ENCODE results near the gene DALRD3. TPM values are rescaled to one million over a fixed set of nuclear protein-coding genes. Genes with fewer than 3 reads are reported as not detected.

The DALRD3 gene
- total and polyA plus RNA-seq, 2 donors from 2014 or later = 41.6 to 46.8 TPM

DNA sequence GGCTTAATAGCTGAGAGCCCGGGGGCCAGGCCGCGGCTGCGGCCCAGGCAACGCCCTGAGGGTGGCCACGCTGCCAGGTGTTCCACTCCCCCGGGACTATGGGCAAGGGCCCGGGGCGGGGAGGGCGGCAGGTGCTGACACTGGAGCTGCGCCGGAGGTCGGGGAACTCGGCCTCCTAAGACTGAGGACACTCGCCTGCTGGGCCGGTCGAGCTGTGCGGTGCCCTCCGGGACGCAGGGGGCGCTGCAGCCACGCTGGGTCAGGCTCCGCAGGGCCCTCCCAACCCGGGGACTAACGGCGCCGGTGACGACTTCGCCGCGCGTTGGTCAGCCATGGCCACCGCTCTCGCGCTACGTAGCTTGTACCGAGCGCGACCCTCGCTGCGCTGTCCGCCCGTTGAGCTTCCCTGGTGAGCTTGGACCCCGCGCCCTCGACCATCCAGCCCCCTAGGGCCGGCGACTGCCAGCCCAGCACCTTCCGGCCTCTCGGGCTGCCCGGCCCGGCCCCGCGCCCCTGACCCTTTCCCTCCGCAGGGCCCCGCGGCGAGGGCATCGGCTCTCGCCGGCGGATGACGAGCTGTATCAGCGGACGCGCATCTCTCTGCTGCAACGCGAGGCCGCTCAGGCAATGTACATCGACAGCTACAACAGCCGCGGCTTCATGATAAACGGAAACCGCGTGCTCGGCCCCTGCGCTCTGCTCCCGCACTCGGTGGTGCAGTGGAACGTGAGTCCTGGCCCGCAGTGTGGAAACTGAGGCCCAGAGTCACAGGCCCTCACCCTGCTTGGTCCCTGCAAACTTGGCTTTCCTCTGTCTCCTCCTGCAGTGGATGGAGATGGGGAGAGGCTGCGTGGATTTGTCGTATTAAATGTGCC, 3.7 kb upstream of the DALRD3 start, which contains the start of gene NDUFAF3:
NDUFAF3 (plus strand) TSS at position 309 of the 875 bp plus-strand sequence; CDS start at position 333, 24 bp downstream.
- peaks cover 0 to 31% (median 7%) of the 10 kb centered on the region in 3 donors for H3K4me1 ChIP-seq (ENCODE audit: control insufficient read depth in 2 of 3, insufficient read depth in 2 of 3, low read depth in 1 of 3, low read length in 3 of 3)
- DNase-seq = peak; percentile 95 to 98 (median 97)
- TF ChIP-seq, protein P1, sequence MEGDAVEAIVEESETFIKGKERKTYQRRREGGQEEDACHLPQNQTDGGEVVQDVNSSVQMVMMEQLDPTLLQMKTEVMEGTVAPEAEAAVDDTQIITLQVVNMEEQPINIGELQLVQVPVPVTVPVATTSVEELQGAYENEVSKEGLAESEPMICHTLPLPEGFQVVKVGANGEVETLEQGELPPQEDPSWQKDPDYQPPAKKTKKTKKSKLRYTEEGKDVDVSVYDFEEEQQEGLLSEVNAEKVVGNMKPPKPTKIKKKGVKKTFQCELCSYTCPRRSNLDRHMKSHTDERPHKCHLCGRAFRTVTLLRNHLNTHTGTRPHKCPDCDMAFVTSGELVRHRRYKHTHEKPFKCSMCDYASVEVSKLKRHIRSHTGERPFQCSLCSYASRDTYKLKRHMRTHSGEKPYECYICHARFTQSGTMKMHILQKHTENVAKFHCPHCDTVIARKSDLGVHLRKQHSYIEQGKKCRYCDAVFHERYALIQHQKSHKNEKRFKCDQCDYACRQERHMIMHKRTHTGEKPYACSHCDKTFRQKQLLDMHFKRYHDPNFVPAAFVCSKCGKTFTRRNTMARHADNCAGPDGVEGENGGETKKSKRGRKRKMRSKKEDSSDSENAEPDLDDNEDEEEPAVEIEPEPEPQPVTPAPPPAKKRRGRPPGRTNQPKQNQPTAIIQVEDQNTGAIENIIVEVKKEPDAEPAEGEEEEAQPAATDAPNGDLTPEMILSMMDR (IDR thresholded peaks at IDR 0.05; ENCODE audit: borderline replicate concordance, extremely low read depth, insufficient read depth) = peak; percentile 90
- H3K27me3 ChIP-seq (ENCODE audit: control insufficient read depth, insufficient read depth, low read length) = no peaks in the 10 kb centered on the region
- H3K27ac ChIP-seq (ENCODE audit: low read depth in 2 of 2, low read length in 2 of 2) = peak within 1 kb of the TSS; percentile 98 to 99
- FAIRE-seq = no peak
- H3K36me3 ChIP-seq (ENCODE audit: control insufficient read depth in 2 of 3, insufficient read depth in 3 of 3, low read length in 3 of 3) = peaks cover 7 to 34% (median 17%) of the 10 kb centered on the region in 3 donors
- peak within 1 kb of the TSS; percentile 90 to 97 (median 92) for H3K4me3 ChIP-seq (ENCODE audit: low read length in 3 of 3)
- no peaks in the 10 kb centered on the region for H3K9me3 ChIP-seq (ENCODE audit: control insufficient read depth in 2 of 3, insufficient read depth in 1 of 3, low read length in 3 of 3)
- intact Hi-C loops (cut with DNase I) = no loop called here
- peak within 1 kb of the TSS; percentile 82 to 100 (median 95) for H3K9ac ChIP-seq (ENCODE audit: low read length in 3 of 3)

DNA sequence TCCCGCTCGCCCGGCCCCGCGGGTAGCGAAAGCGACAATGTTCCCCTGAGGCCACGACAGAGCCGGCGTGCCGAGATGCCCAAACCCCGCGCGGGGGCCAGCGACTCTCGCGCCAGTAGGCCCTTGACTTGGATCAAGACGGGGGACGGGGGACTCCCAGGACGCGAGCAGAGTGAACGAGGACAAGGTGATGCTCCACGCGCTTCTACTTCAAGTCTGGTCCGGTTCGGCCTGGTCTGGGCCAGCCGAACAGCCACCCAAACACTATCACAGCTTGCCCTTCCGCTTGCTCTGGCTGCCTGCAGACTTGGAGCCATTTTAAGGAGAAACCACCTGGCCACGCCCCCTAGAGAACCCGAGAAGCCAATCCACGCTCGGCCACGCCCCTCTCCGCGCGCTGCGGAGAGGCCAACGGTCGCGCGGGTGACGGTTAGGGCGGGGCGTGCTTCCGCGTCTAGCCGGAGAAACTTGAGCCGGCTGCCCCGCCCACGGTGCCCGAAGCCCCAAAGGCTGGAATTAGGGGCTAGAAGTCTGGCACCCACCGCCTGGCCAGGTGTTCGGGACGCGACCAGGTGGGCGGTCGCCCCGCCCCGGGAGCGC, 2.9 kb upstream of the DALRD3 start:
- no peaks in the 10 kb centered on the region for H3K27me3 ChIP-seq (ENCODE audit: control insufficient read depth, insufficient read depth, low read length)
- DNase-seq = peak; percentile 98 to 100 (median 99)
- intact Hi-C loops (cut with DNase I) = no loop called here

DNA sequence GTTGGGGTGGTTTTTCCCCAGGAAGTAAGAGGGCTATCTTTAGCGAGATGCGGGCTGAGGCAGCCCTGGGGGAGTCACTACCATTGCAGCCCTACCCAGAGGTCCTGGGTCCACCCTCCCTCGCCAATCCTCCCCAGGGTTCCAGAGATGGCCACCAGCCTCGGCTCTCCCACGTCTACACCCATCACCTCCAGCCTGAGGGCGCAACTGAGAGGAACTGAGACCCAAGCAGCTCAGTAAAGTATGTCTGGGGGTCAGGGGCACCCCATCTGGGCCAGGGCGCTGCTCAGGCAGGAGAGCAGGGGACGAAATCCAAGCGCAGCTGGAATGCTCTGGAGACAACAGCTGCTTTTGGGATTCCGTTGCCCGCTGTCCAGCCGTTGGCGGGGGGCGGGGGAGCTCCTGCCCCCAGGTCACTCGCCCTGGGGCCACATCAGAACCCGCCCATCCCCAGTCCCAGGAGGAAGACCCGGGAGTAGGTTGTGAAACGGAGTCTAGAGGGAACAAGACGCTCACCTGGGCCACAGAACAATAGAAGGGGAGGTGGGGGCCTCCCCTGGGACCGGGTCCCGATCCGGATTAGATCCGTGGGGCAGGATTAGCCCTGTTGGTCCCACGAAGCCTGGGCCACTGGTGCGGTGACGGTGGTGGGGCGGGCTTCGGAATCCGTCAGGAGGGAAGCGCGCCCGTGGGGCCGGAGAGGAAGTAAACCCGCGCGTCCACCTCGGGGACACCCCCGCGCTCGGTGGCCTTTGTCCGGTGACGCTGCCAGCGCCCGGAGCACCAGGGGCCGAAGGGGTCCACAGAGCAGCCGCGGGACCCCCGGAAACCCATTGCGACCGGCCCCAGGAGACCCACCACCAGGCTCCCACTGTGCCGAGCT, 2.2 kb upstream of the DALRD3 start:
- intact Hi-C loops (cut with DNase I) = no loop called here

More for the DNA sequence above, 2.9 kb upstream of the DALRD3 start:
- TF ChIP-seq, protein P1 (IDR thresholded peaks at IDR 0.05; ENCODE audit: borderline replicate concordance, extremely low read depth, insufficient read depth) = peak; percentile 5
- Histone ChIP-seq H3K27ac (ENCODE audit: low read depth in 2 of 2, low read length in 2 of 2) (peak overlapping the region; percentile 98 to 99), H3K9me3 (ENCODE audit: control insufficient read depth in 2 of 3, insufficient read depth in 1 of 3, low read length in 3 of 3) (no peaks in the 10 kb centered on the region), H3K36me3 (ENCODE audit: control insufficient read depth in 2 of 3, insufficient read depth in 3 of 3, low read length in 3 of 3) (peaks cover 7 to 27% (median 17%) of the 10 kb centered on the region in 3 donors), H3K9ac (ENCODE audit: low read length in 3 of 3) (peak overlapping the region; percentile 82 to 100 (median 95)), H3K4me1 (ENCODE audit: control insufficient read depth in 2 of 3, insufficient read depth in 2 of 3, low read depth in 1 of 3, low read length in 3 of 3) (peaks cover 0 to 33% (median 7%) of the 10 kb centered on the region in 3 donors), H3K4me3 (ENCODE audit: low read length in 3 of 3) (peak overlapping the region; percentile 90 to 97 (median 92))
- FAIRE-seq = peak; percentile 83

More for the DNA sequence above, 2.2 kb upstream of the DALRD3 start:
- Histone ChIP-seq H3K4me1 (ENCODE audit: control insufficient read depth in 2 of 3, insufficient read depth in 2 of 3, low read depth in 1 of 3, low read length in 3 of 3) (peaks cover 0 to 33% (median 7%) of the 10 kb centered on the region in 3 donors), H3K36me3 (ENCODE audit: control insufficient read depth in 2 of 3, insufficient read depth in 3 of 3, low read length in 3 of 3) (peaks cover 7 to 26% (median 23%) of the 10 kb centered on the region in 3 donors), H3K9me3 (ENCODE audit: control insufficient read depth in 2 of 3, insufficient read depth in 1 of 3, low read length in 3 of 3) (no peaks in the 10 kb centered on the region), H3K9ac (ENCODE audit: low read length in 3 of 3) (peak overlapping the region; percentile 82 to 100 (median 95)), H3K27ac (ENCODE audit: low read depth in 2 of 2, low read length in 2 of 2) (peak overlapping the region; percentile 98 to 99), H3K4me3 (ENCODE audit: low read length in 3 of 3) (peak overlapping the region; percentile 77 to 97 (median 90)), H3K27me3 (ENCODE audit: control insufficient read depth, insufficient read depth, low read length) (no peaks in the 10 kb centered on the region)
- TF ChIP-seq, protein P1 (IDR thresholded peaks at IDR 0.05; ENCODE audit: borderline replicate concordance, extremely low read depth, insufficient read depth) = no peak
- FAIRE-seq = no peak
- peak in 4 of 5 donors; percentile 22 to 90 (median 56) for DNase-seq
